Fibroblast of lung (primary cell): Measurements from ENCODE around the gene HSPH1. TPM values are rescaled to one million over a fixed set of nuclear protein-coding genes. Genes with fewer than 3 reads are reported as not detected.

Experiments used
- DNase-seq, 2 donors: peaks; one replicate each; pipeline versions ENCODE4 v3.0.0 to v3.0.0-alpha.2; 2010; ENCODE audit warnings: low read depth in 2 of 2
- H2AFZ ChIP-seq: 2 replicates; pipeline ENCODE4 v1.5.1; 2012; ENCODE audit warnings: low read length, control low read depth, inconsistent platforms
- H3K27ac ChIP-seq: 2 replicates; pipeline ENCODE4 v1.5.1; 2011; ENCODE audit warnings: low read length, control low read depth; ENCODE audit not compliant: insufficient read depth
- H3K27me3 ChIP-seq: 2 replicates; pipeline ENCODE4 v1.5.1; 2011; ENCODE audit warnings: mild to moderate bottlenecking, low read length; ENCODE audit not compliant: control insufficient read depth, insufficient read depth
- H3K36me3 ChIP-seq: 2 replicates; pipeline ENCODE4 v1.5.1; 2011; ENCODE audit warnings: low read length; ENCODE audit not compliant: control insufficient read depth, insufficient read depth
- H3K4me1 ChIP-seq: 2 replicates; pipeline ENCODE4 v1.5.1; 2011; ENCODE audit warnings: low read length; ENCODE audit not compliant: control insufficient read depth, insufficient read depth; ENCODE audit errors: extremely low read depth
- H3K4me2 ChIP-seq: 2 replicates; pipeline ENCODE4 v1.5.1; 2011; ENCODE audit warnings: low read length, control low read depth; ENCODE audit not compliant: insufficient read depth; ENCODE audit errors: extremely low read depth
- H3K4me3 ChIP-seq, 4 experiments: fragments of 200-600 bp in 1 of 4; sonication (generic) in 1 of 4; replicated peaks in 1 of 4; 2 replicates each; pipeline ENCODE4 v1.5.1; 2011 to 2016; ENCODE audit warnings: low read length in 4 of 4, low read depth in 3 of 4, mild to moderate bottlenecking in 3 of 4, control low read depth in 2 of 4, inconsistent platforms in 1 of 4, mixed read lengths in 1 of 4; ENCODE audit not compliant: insufficient read depth in 1 of 4; ENCODE audit errors: control extremely low read depth in 1 of 4
- H3K79me2 ChIP-seq: 2 replicates; pipeline ENCODE4 v1.5.1; 2012; ENCODE audit warnings: mild to moderate bottlenecking, low read length, inconsistent platforms; ENCODE audit not compliant: control insufficient read depth, insufficient read depth
- H3K9ac ChIP-seq: 2 replicates; pipeline ENCODE4 v1.5.1; 2011; ENCODE audit warnings: mild to moderate bottlenecking, low read length, control low read depth; ENCODE audit not compliant: insufficient read depth
- H3K9me3 ChIP-seq: 2 replicates; pipeline ENCODE4 v1.5.1; 2012; ENCODE audit warnings: low read depth, low read length; ENCODE audit not compliant: control insufficient read depth, insufficient read depth
- H4K20me1 ChIP-seq: 2 replicates; pipeline ENCODE4 v1.5.1; 2011; ENCODE audit warnings: low read length; ENCODE audit not compliant: control insufficient read depth, insufficient read depth; ENCODE audit errors: extremely low read depth
- EZH2 ChIP-seq: IDR thresholded peaks from 2 replicates; pipeline ENCODE4 v1.5.1; 2012; ENCODE audit warnings: low read length, control low read depth, mild to moderate bottlenecking; ENCODE audit errors: missing control alignments
- polyA plus RNA-seq, 2 donors: library from polyadenylated mRNA; depleted of rRNA in 1 of 2; stranded (reverse) in 1 of 2; unstranded in 1 of 2; fragments of >200 nt; gene quantifications; 2 replicates each; pipeline ENCODE4 v1.2.1, GENCODE V29; 2011 to 2012; ENCODE audit warnings: missing spikeins in 1 of 2
- total RNA-seq: library from RNA; depleted of rRNA; stranded (reverse); fragments of >200 nt; gene quantifications from 2 replicates; pipeline ENCODE4 v1.2.1, GENCODE V29; 2014
- TF ChIP-seq, protein P1 (sequence below), 2 donors: IDR thresholded peaks in 1 of 2; conservative IDR thresholded peaks in 1 of 2; 1 replicate in 1 of 2; 2 replicates in 1 of 2; pipeline ENCODE4 v1.5.1; 2011 to 2012; ENCODE audit warnings: low read length in 2 of 2, control low read depth in 1 of 2, inconsistent platforms in 1 of 2, low read depth in 1 of 2, mild to moderate bottlenecking in 1 of 2

Gene HSPH1
- total and polyA plus RNA-seq, 2 donors (not counting 1 experiment from before 2014, with no cell fraction given) = 34.4 to 40.6 TPM

DNA sequence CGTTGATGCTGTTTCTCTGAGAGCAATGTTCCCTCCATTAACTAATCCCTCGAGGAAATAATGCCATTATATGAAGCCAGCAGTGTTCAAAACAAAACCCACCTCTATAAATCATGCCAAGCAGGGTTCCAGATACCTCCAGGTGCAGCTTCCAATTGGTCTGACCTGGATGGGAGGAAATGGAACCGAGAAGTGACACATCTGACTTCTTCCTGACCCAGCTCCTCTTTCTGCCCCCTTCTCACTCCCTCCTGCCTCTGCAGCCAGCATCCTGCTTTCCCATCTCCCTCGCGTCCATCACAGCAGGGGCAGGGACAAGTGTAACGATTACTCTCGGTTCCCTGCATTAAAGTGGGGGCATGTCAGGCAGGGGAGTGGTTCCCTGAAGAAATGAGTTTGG lies 37.5 kb downstream of the HSPH1 start:
- no peak overlapping the region for H3K4me2 ChIP-seq
- no peaks in the 10 kb centered on the region for H3K79me2 ChIP-seq
- H3K27ac ChIP-seq = no peak overlapping the region
- H3K36me3 ChIP-seq = no peaks in the 10 kb centered on the region
- no peak overlapping the region for H2AFZ ChIP-seq
- peaks cover 39% of the 10 kb centered on the region for H3K27me3 ChIP-seq
- H4K20me1 ChIP-seq = no peaks in the 10 kb centered on the region
- no peak overlapping the region for H3K4me3 ChIP-seq
- H3K9ac ChIP-seq = no peak overlapping the region
- TF ChIP-seq, protein P1, sequence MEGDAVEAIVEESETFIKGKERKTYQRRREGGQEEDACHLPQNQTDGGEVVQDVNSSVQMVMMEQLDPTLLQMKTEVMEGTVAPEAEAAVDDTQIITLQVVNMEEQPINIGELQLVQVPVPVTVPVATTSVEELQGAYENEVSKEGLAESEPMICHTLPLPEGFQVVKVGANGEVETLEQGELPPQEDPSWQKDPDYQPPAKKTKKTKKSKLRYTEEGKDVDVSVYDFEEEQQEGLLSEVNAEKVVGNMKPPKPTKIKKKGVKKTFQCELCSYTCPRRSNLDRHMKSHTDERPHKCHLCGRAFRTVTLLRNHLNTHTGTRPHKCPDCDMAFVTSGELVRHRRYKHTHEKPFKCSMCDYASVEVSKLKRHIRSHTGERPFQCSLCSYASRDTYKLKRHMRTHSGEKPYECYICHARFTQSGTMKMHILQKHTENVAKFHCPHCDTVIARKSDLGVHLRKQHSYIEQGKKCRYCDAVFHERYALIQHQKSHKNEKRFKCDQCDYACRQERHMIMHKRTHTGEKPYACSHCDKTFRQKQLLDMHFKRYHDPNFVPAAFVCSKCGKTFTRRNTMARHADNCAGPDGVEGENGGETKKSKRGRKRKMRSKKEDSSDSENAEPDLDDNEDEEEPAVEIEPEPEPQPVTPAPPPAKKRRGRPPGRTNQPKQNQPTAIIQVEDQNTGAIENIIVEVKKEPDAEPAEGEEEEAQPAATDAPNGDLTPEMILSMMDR (conservative IDR thresholded peaks at IDR 0.05 in 1 of 2, IDR thresholded peaks at IDR 0.05 in 1 of 2; ENCODE audit: low read depth in 1 of 2, low read length in 2 of 2) = no peak
- TF ChIP-seq EZH2 = no peak
- no peaks in the 10 kb centered on the region for H3K9me3 ChIP-seq
- DNase-seq = no peak
- no peaks in the 10 kb centered on the region for H3K4me1 ChIP-seq

DNA sequence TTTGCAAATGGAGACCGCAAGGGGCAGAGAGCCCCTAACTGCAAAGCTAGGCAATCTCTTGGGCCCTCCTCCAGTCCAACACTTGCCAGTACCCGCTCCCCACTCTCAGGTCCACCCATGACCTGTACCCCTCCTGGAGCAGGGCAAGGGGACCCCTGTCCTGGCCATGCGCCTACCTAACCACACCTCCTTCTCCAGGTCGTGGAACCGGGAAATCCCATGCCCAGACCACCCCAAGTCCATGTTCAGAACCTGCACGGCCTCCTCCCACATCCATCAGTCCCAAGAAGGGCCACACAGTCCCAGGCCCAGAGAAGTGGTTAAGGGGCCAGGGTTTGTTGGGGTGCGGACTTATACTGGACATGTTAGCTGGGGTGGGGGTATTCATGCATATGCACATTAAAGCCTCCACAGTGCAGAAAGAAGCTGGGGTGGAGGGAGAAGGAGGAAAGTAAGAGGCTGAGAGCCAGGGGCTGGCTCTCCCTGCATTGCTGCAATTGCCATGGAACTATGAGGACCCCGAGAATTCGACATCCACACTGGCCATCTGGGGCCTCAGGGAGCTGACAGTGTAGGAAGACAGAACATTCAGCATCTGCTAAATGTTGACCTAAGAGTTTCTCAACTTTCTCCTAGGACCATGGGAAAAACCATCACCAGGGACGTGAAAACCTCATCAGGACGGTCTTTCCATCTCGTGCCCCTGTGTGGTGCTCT lies 39.0 kb downstream of the HSPH1 start:
- TF ChIP-seq, protein P1 (conservative IDR thresholded peaks at IDR 0.05 in 1 of 2, IDR thresholded peaks at IDR 0.05 in 1 of 2; ENCODE audit: low read depth in 1 of 2, low read length in 2 of 2) = no peak
- TF ChIP-seq EZH2 = no peak
- H3K4me1 ChIP-seq = no peaks in the 10 kb centered on the region
- no peaks in the 10 kb centered on the region for H3K9me3 ChIP-seq
- no peak overlapping the region for H3K9ac ChIP-seq
- no peak overlapping the region for H3K4me3 ChIP-seq
- H3K36me3 ChIP-seq = no peaks in the 10 kb centered on the region
- H3K27me3 ChIP-seq = peaks cover 48% of the 10 kb centered on the region
- H2AFZ ChIP-seq = no peak overlapping the region
- H3K27ac ChIP-seq = no peak overlapping the region
- H4K20me1 ChIP-seq = no peaks in the 10 kb centered on the region
- no peak for DNase-seq
- H3K4me2 ChIP-seq = no peak overlapping the region
- H3K79me2 ChIP-seq = no peaks in the 10 kb centered on the region

DNA sequence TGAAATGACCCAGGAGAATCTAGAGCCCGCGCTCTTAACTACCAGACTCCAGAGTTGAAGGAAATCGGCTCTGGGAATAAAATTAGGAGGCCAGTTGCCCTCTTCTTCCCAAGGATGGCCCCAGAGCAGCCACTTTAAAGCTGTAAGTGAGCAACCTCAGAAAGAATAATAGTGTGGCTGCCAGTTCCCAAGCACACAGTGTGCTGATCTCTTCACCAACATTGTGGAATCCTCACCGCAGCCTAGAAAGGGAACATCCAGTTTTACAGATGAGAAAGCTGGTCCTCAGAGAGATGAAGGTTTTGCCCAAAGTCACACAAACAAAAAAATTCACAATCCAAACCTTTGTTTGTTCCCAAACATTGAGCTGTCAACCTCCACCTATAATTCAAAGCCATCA lies 39.6 kb downstream of the HSPH1 start:
- TF ChIP-seq EZH2 = no peak
- TF ChIP-seq, protein P1 (conservative IDR thresholded peaks at IDR 0.05 in 1 of 2, IDR thresholded peaks at IDR 0.05 in 1 of 2; ENCODE audit: low read depth in 1 of 2, low read length in 2 of 2) = no peak
- no peaks in the 10 kb centered on the region for H3K79me2 ChIP-seq
- no peaks in the 10 kb centered on the region for H3K4me1 ChIP-seq
- peaks cover 46% of the 10 kb centered on the region for H3K27me3 ChIP-seq
- no peaks in the 10 kb centered on the region for H3K9me3 ChIP-seq
- H4K20me1 ChIP-seq = no peaks in the 10 kb centered on the region
- no peak for DNase-seq
- H3K36me3 ChIP-seq = no peaks in the 10 kb centered on the region
- H3K4me3 ChIP-seq = no peak overlapping the region
- no peak overlapping the region for H3K4me2 ChIP-seq
- H3K9ac ChIP-seq = no peak overlapping the region
- no peak overlapping the region for H2AFZ ChIP-seq
- H3K27ac ChIP-seq = no peak overlapping the region
